B cell (primary cell): ENCODE measurements around the gene MRPS2. TPM values are rescaled to one million over a fixed set of nuclear protein-coding genes. Genes with fewer than 3 reads are reported as not detected.

Experiments
- ATAC-seq: fragments of 200-7000 bp; cut with Tn5 transposase; one replicate; pipeline ENCODE4 v1.10.0; 2021; ENCODE audit warnings: low read depth, mild to moderate bottlenecking, moderate number of reproducible peaks, moderate library complexity
- CTCF ChIA-PET: fragments of 350-600 bp; sonication (Branson Sonifier 250); formaldehyde crosslinking; loops from one replicate; lab custom pipeline; 2021; ENCODE audit warnings: antibody characterized with exemption, inconsistent platforms; lab: Charles Lee
- POLR2A ChIA-PET: fragments of 350-600 bp; sonication (Branson Sonifier 250); formaldehyde crosslinking; loops from one replicate; lab custom pipeline; 2021; ENCODE audit warnings: antibody characterized with exemption; lab: Charles Lee
- DNase-seq: peaks from one replicate; pipeline ENCODE4 v3.0.0; 2013
- H2AFZ ChIP-seq: 2 replicates; pipeline ENCODE4 v1.6.1; 2012; ENCODE audit warnings: mild to moderate bottlenecking, low read depth, low read length; ENCODE audit not compliant: insufficient read depth, poor library complexity, severe bottlenecking
- H3K27ac ChIP-seq, 2 donors: 1 replicate in 1 of 2; 2 replicates in 1 of 2; pipeline ENCODE4 v1.5.1; 2012 to 2013; ENCODE audit warnings: low read length in 2 of 2, mild to moderate bottlenecking in 2 of 2, moderate library complexity in 1 of 2
- H3K27me3 ChIP-seq, 4 experiments: fragments of 200-600 bp in 1 of 4; sonication (generic) in 1 of 4; replicated peaks in 1 of 4; 1 replicate in 2 of 4; 2 replicates in 2 of 4; pipeline versions ENCODE4 v1.6.1 to v1.7.0; 2013 to 2016; ENCODE audit warnings: low read length in 3 of 4, mild to moderate bottlenecking in 2 of 4, mixed read lengths in 1 of 4, moderate library complexity in 1 of 4; ENCODE audit not compliant: insufficient read depth in 4 of 4, control insufficient read depth in 3 of 4; ENCODE audit errors: control extremely low read depth in 1 of 4
- H3K36me3 ChIP-seq, 2 experiments: replicated peaks in 1 of 2; 1 replicate in 1 of 2; 2 replicates in 1 of 2; pipeline versions ENCODE4 v1.6.1 to v1.7.1; 2013; ENCODE audit warnings: low read length in 1 of 2; ENCODE audit not compliant: insufficient read depth in 2 of 2, control insufficient read depth in 1 of 2; ENCODE audit errors: control extremely low read depth in 1 of 2, extremely low read depth in 1 of 2
- H3K4me1 ChIP-seq, 2 donors: fragments of 200-600 bp in 1 of 2; sonication (generic) in 1 of 2; 1 replicate in 1 of 2; 2 replicates in 1 of 2; pipeline versions ENCODE4 v1.5.1 to v1.6.1; 2013 to 2017; ENCODE audit warnings: low read length in 2 of 2; ENCODE audit not compliant: control insufficient read depth in 2 of 2, insufficient read depth in 2 of 2
- H3K4me2 ChIP-seq: replicated peaks from 2 replicates; pipeline ENCODE3; 2012; ENCODE audit warnings: mild to moderate bottlenecking, low read depth, low read length; ENCODE audit not compliant: poor library complexity, severe bottlenecking
- H3K4me3 ChIP-seq, 5 experiments: fragments of 200-600 bp in 1 of 5; sonication (generic) in 1 of 5; 1 replicate in 3 of 5; 2 replicates in 2 of 5; pipeline versions ENCODE4 v1.5.1 to v1.7.0; 2011 to 2016; ENCODE audit warnings: low read length in 4 of 5, mild to moderate bottlenecking in 4 of 5, low read depth in 2 of 5, control low read depth in 1 of 5, moderate library complexity in 1 of 5; ENCODE audit not compliant: insufficient read depth in 1 of 5; ENCODE audit errors: control extremely low read depth in 1 of 5, extremely low read depth in 1 of 5
- H3K79me2 ChIP-seq: fragments of 200-600 bp; sonication (generic); one replicate; pipeline ENCODE4 v1.6.0; 2016; ENCODE audit warnings: low read length; ENCODE audit not compliant: control insufficient read depth, insufficient read depth
- H3K9ac ChIP-seq: fragments of 200-600 bp; sonication (generic); 2 replicates; pipeline ENCODE4 v1.6.1; 2017; ENCODE audit warnings: mild to moderate bottlenecking, low read length, moderate library complexity
- H3K9me3 ChIP-seq, 3 donors: one replicate each; pipeline versions ENCODE4 v1.6.1 to v1.7.1; 2013; ENCODE audit warnings: low read length in 2 of 3; ENCODE audit not compliant: control insufficient read depth in 2 of 3, insufficient read depth in 1 of 3; ENCODE audit errors: control extremely low read depth in 1 of 3
- H4K20me1 ChIP-seq: 2 replicates; pipeline ENCODE4 v1.6.0; 2012; ENCODE audit warnings: mild to moderate bottlenecking, low read length; ENCODE audit not compliant: insufficient read depth, control insufficient read depth, poor library complexity, severe bottlenecking
- H3K27ac Mint-ChIP-seq: one replicate; pipeline ENCODE4 v1.8.0; 2021; ENCODE audit warnings: mixed read lengths
- H3K27me3 Mint-ChIP-seq: one replicate; pipeline ENCODE4 v1.8.0; 2021; ENCODE audit warnings: mixed read lengths
- H3K4me1 Mint-ChIP-seq: one replicate; pipeline ENCODE4 v1.8.0; 2021; ENCODE audit warnings: mixed read lengths
- H3K4me3 Mint-ChIP-seq: one replicate; pipeline ENCODE4 v1.8.0; 2021; ENCODE audit warnings: mixed read lengths
- H3K9me3 Mint-ChIP-seq: one replicate; pipeline ENCODE4 v1.8.0; 2022; ENCODE audit warnings: mixed read lengths; ENCODE audit not compliant: insufficient read depth
- EZH2 ChIP-seq: IDR thresholded peaks from 2 replicates; pipeline ENCODE4 v1.6.1; 2012; ENCODE audit warnings: borderline replicate concordance, low read depth, mild to moderate bottlenecking, moderate library complexity, low read length; ENCODE audit not compliant: insufficient read depth, poor library complexity, severe bottlenecking
- WGBS: methylation state at CpG from one replicate; pipeline ENCODE4 v1.1.5; 2013; ENCODE audit warnings: missing lambda C conversion rate; ENCODE audit not compliant: insufficient coverage; 5-methylcytosine and 5-hydroxymethylcytosine counted together
- intact Hi-C: fragments of 100-400 bp; cut with micrococcal nuclease; formaldehyde crosslinking; loops from one replicate; pipeline ENCODE4 v1.10.0; 2022
- polyA plus RNA-seq: library from polyadenylated mRNA; depleted of rRNA; stranded (reverse); fragments of >200 nt; gene quantifications from 2 replicates; pipeline ENCODE4 v1.2.3, GENCODE V29; 2012
- total RNA-seq, 2 donors: library from RNA; stranded (reverse); fragments of 120-200 nt in 1 of 2; gene quantifications; 1 replicate in 1 of 2; 2 replicates in 1 of 2; pipeline versions ENCODE4 v1.2.3 to v1.2.4, GENCODE V29; 2013 to 2022
- TF ChIP-seq, protein P1 (sequence below): fragments of 200-600 bp; IDR thresholded peaks from one replicate; pipeline ENCODE4 v1.8.0; 2022; ENCODE audit warnings: antibody characterized with exemption, mild to moderate bottlenecking

Gene MRPS2
- total and polyA plus RNA-seq, 2 donors (not counting 1 experiment from before 2014, with no cell fraction given) = 26.7 to 55.1 TPM

DNA sequence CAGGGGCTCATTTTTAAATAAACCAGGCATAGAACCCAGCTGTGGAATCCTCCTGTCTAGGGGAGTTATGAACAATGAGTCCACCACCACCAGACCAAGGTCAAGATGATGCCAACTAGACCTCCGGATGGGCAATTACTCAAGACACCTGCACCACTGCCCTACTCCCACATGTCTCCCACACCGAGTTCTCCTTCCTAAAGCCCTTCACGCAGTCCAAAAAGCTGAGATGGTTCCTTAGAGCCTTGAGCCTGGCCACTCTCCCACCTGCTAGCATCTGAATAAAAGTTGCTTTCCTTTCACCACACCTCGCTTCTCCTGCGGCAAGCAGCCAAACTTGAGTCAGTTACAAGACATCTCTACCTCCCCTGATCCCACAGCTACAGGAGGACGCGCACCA, 36.3 kb upstream of the MRPS2 start:
- ATAC-seq (no peak), DNase-seq (no peak)
- ChIA-PET POLR2A (no interaction called here), CTCF (no interaction called here)
- Mint-ChIP-seq H3K27ac (no peak overlapping the region), H3K27me3 (peaks cover 40% of the 10 kb centered on the region), H3K4me3 (no peak overlapping the region), H3K4me1 (no peaks in the 10 kb centered on the region), H3K9me3 (no peaks in the 10 kb centered on the region)
- Histone ChIP-seq H3K36me3 (no peaks in the 10 kb centered on the region), H2AFZ (no peak overlapping the region), H3K4me3 (no peak overlapping the region), H3K79me2 (no peaks in the 10 kb centered on the region), H3K27ac (no peak overlapping the region), H4K20me1 (no peaks in the 10 kb centered on the region), H3K9ac (no peak overlapping the region), H3K9me3 (no peaks in the 10 kb centered on the region), H3K4me2 (no peak overlapping the region), H3K4me1 (no peaks in the 10 kb centered on the region), H3K27me3 (peaks cover 0 to 3% (median 1%) of the 10 kb centered on the region in 4 experiments)
- 99% methylated on average over 7 of the region's 7 CpGs for whole genome bisulfite sequencing
- TF ChIP-seq EZH2 = no peak
- TF ChIP-seq, protein P1, sequence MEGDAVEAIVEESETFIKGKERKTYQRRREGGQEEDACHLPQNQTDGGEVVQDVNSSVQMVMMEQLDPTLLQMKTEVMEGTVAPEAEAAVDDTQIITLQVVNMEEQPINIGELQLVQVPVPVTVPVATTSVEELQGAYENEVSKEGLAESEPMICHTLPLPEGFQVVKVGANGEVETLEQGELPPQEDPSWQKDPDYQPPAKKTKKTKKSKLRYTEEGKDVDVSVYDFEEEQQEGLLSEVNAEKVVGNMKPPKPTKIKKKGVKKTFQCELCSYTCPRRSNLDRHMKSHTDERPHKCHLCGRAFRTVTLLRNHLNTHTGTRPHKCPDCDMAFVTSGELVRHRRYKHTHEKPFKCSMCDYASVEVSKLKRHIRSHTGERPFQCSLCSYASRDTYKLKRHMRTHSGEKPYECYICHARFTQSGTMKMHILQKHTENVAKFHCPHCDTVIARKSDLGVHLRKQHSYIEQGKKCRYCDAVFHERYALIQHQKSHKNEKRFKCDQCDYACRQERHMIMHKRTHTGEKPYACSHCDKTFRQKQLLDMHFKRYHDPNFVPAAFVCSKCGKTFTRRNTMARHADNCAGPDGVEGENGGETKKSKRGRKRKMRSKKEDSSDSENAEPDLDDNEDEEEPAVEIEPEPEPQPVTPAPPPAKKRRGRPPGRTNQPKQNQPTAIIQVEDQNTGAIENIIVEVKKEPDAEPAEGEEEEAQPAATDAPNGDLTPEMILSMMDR = no peak
- intact Hi-C loops = no loop called here

- POLR2A ChIA-PET = no interaction called here
- 57% methylated on average over 14 of the region's 16 CpGs for WGBS
- Histone ChIP-seq H3K4me3 (no peak overlapping the region), H3K36me3 (no peaks in the 10 kb centered on the region), H2AFZ (peak overlapping the region; percentile 28), H3K4me2 (no peak overlapping the region), H3K4me1 (no peaks in the 10 kb centered on the region), H4K20me1 (no peaks in the 10 kb centered on the region), H3K9ac (no peak overlapping the region), H3K79me2 (no peaks in the 10 kb centered on the region), H3K27me3 (peaks cover 0 to 6% (median 0%) of the 10 kb centered on the region in 4 experiments), H3K27ac (no peak overlapping the region), H3K9me3 (no peaks in the 10 kb centered on the region)
- Mint-ChIP-seq H3K4me3 (no peak overlapping the region), H3K9me3 (no peaks in the 10 kb centered on the region), H3K27ac (no peak overlapping the region), H3K27me3 (peaks cover 32% of the 10 kb centered on the region), H3K4me1 (no peaks in the 10 kb centered on the region)
- intact Hi-C loops = no loop called here
- ATAC-seq (no peak), DNase-seq (no peak)
- CTCF ChIA-PET = no interaction called here
- TF ChIP-seq, protein P1 = no peak
- no peak for TF ChIP-seq EZH2
Measured at GRCh38 chr9:135468854-135469521, 31.5 kb upstream of the MRPS2 start.
